ENCODE data around the gene RRN3. TPM values are rescaled to one million over a fixed set of nuclear protein-coding genes. Genes with fewer than 3 reads are reported as not detected.

RRN3 gene
- 26.5 and 41.8 TPM in 2 replicates for total RNA-seq

GRCh38 chr16:15093955-15094827 lies at the start of gene RRN3:
Gene RRN3 (minus strand): TSS chr16:15094272. CDS start chr16:15094233, 39 bp downstream.

Small RNA genes lying within 50 kb of the gene (small RNA-seq; reads per million reads assigned to genes)
- gene MIR1972-1 = not detected

Other genes starting within 250 kb of the RRN3 start
- gene NPIPA1, start 156.8 kb downstream of the RRN3 start, total RNA-seq = 27.2 and 41.6 TPM in 2 replicates
- 40.1 and 44.6 TPM in 2 replicates for gene PDXDC1, start 119.2 kb downstream of the RRN3 start, total RNA-seq
- gene NTAN1, start 38.2 kb downstream of the RRN3 start, total RNA-seq = 55.5 and 73.5 TPM in 2 replicates

Measured in subcutaneous preadipocyte (primary cell).